Astrocyte (in vitro differentiated cells and primary cell): Measurements from ENCODE around the gene ARRB1.

Source experiments
- CTCF ChIP-seq: IDR thresholded peaks from 2 replicates; pipeline ENCODE4 v1.5.1; 2011; ENCODE audit warnings: low read depth, mild to moderate bottlenecking, inconsistent platforms, low read length, moderate library complexity; ENCODE audit not compliant: insufficient read depth
- EZH2 ChIP-seq: IDR thresholded peaks from 2 replicates; pipeline ENCODE4 v1.6.1; 2012; ENCODE audit warnings: mild to moderate bottlenecking, low read length, inconsistent platforms; ENCODE audit not compliant: insufficient read depth

DNA sequence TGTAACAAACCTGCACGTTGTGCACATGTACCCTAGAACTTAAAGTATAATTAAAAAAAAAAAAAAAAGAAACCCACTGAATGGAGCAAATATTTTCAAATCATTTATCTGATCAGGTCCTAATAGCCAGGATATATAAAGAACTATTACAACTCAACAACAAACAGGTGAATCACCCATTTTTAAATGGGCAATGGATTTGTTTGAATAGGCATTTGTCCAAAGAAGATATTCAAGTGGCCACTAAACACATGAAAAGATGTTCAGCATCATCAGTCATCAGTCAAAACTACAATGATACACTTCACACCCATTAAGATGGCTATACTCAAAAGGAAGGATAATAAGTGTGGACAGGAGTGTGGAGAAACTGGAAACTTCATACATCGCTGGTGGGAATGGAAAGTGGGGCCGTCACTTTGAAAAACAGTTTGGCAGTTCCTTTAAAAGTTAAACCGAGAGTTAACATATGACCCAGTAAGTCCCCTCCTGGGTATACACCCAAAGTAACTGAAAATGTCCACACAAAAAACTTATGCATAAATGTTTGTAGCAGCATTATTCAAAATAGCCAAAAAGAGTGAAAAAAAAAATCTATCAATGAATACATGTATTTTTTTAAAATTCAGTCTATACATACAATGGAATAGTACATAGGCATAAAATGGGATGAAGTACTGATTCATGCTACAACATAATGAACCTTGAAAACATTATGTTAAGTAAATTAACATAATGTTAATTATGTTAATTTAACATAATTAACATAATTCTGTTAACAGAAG lies 53.1 kb downstream of the ARRB1 start:
- no peak for TF ChIP-seq CTCF
- no peak for TF ChIP-seq EZH2
